HCT116 (cell line): Measurements from ENCODE around the gene IGSF3.

Experiments used
- CTCF ChIP-seq, 3 experiments: fragments of 200-600 bp in 1 of 3; sonication (generic) in 1 of 3; IDR thresholded peaks in 2 of 3; conservative IDR thresholded peaks in 1 of 3; 2 replicates each; pipeline ENCODE4 v1.5.1; 2012 to 2017; ENCODE audit warnings: low read depth in 2 of 3, low read length in 2 of 3, antibody characterized with exemption in 1 of 3, borderline replicate concordance in 1 of 3, control low read depth in 1 of 3, mild to moderate bottlenecking in 1 of 3, mixed read lengths in 1 of 3, mixed run types in 1 of 3, moderate library complexity in 1 of 3; ENCODE audit not compliant: insufficient read depth in 1 of 3
- EGR1 ChIP-seq: IDR thresholded peaks from 2 replicates; pipeline ENCODE4 v1.6.1; 2012; ENCODE audit warnings: low read depth
- ELF1 ChIP-seq: IDR thresholded peaks from 2 replicates; pipeline ENCODE4 v1.6.1; 2012; ENCODE audit warnings: low read depth, borderline replicate concordance
- EZH2 ChIP-seq: fragments of 200-600 bp; sonication (generic); IDR thresholded peaks from 2 replicates; pipeline ENCODE4 v1.6.1; 2017; ENCODE audit warnings: antibody characterized with exemption, mixed run types
- EZH2phosphoT487 ChIP-seq: fragments of 200-600 bp; IDR thresholded peaks from 2 replicates; pipeline ENCODE4 v1.6.1; 2018; ENCODE audit warnings: antibody characterized with exemption, borderline replicate concordance
- POLR2A ChIP-seq: IDR thresholded peaks from 2 replicates; pipeline ENCODE4 v1.7.0; 2011; ENCODE audit warnings: borderline replicate concordance; ENCODE audit not compliant: insufficient read depth, insufficient read length; ENCODE audit errors: extremely low read depth
- POLR2AphosphoS5 ChIP-seq: IDR thresholded peaks from 2 replicates; pipeline ENCODE4 v1.6.1; 2011; ENCODE audit warnings: mild to moderate bottlenecking, low read depth, low read length, moderate library complexity
- RAD21 ChIP-seq: IDR thresholded peaks from 2 replicates; pipeline ENCODE4 v1.6.1; 2012; ENCODE audit warnings: low read depth, mild to moderate bottlenecking
- SIN3A ChIP-seq: IDR thresholded peaks from 2 replicates; pipeline ENCODE4 v1.6.1; 2012; ENCODE audit warnings: low read depth
- SP1 ChIP-seq: IDR thresholded peaks from 2 replicates; pipeline ENCODE4 v1.6.1; 2012; ENCODE audit warnings: low read depth
- ZFX ChIP-seq: fragments of 450-650 bp; IDR thresholded peaks from 2 replicates; pipeline ENCODE4 v1.6.1; 2017
- TF ChIP-seq, protein P1 (sequence below): IDR thresholded peaks from 2 replicates; pipeline ENCODE4 v1.6.1; 2012
- TF ChIP-seq, protein P2 (sequence below): IDR thresholded peaks from 2 replicates; pipeline ENCODE4 v1.6.1; 2012; ENCODE audit warnings: low read depth

GRCh38 chr1:116664366-116664977 lies 3.1 kb downstream of the IGSF3 start:
- no peak for TF ChIP-seq POLR2A
- TF ChIP-seq, protein P1, sequence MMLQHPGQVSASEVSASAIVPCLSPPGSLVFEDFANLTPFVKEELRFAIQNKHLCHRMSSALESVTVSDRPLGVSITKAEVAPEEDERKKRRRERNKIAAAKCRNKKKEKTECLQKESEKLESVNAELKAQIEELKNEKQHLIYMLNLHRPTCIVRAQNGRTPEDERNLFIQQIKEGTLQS, result no peak
- TF ChIP-seq SIN3A, result no peak
- no peak for TF ChIP-seq ZFX
- no peak for TF ChIP-seq CTCF (IDR thresholded peaks at IDR 0.05 in 2 of 3, conservative IDR thresholded peaks at IDR 0.05 in 1 of 3; ENCODE audit: borderline replicate concordance in 1 of 3, insufficient read depth in 1 of 3, low read depth in 2 of 3, low read length in 2 of 3)
- TF ChIP-seq SP1, result no peak
- no peak for TF ChIP-seq EZH2
- TF ChIP-seq POLR2AphosphoS5, result no peak
- TF ChIP-seq, protein P2, sequence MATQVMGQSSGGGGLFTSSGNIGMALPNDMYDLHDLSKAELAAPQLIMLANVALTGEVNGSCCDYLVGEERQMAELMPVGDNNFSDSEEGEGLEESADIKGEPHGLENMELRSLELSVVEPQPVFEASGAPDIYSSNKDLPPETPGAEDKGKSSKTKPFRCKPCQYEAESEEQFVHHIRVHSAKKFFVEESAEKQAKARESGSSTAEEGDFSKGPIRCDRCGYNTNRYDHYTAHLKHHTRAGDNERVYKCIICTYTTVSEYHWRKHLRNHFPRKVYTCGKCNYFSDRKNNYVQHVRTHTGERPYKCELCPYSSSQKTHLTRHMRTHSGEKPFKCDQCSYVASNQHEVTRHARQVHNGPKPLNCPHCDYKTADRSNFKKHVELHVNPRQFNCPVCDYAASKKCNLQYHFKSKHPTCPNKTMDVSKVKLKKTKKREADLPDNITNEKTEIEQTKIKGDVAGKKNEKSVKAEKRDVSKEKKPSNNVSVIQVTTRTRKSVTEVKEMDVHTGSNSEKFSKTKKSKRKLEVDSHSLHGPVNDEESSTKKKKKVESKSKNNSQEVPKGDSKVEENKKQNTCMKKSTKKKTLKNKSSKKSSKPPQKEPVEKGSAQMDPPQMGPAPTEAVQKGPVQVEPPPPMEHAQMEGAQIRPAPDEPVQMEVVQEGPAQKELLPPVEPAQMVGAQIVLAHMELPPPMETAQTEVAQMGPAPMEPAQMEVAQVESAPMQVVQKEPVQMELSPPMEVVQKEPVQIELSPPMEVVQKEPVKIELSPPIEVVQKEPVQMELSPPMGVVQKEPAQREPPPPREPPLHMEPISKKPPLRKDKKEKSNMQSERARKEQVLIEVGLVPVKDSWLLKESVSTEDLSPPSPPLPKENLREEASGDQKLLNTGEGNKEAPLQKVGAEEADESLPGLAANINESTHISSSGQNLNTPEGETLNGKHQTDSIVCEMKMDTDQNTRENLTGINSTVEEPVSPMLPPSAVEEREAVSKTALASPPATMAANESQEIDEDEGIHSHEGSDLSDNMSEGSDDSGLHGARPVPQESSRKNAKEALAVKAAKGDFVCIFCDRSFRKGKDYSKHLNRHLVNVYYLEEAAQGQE, result no peak
- no peak for TF ChIP-seq EZH2phosphoT487
- TF ChIP-seq EGR1, result no peak
- no peak for TF ChIP-seq ELF1
- no peak for TF ChIP-seq RAD21
